ENCODE results near the gene ZDHHC16. TPM values are rescaled to one million over a fixed set of nuclear protein-coding genes. Genes with fewer than 3 reads are reported as not detected.
A peak's percentile ranks its signal among the peaks of the same experiment; 100 is the strongest.
"Not testable (repeated sequence)": the region's sequence is repeated elsewhere in the genome, so short reads cannot be mapped to it uniquely, and the experiment has no call there.

Gene ZDHHC16
- total RNA-seq (2012; rRNA removed): 44.6 and 55.9 TPM in 2 replicates

- peaks cover 22% of the 10 kb centered on the region for H3K4me1 ChIP-seq (ENCODE audit: control insufficient read depth, insufficient read depth, low read length)
- H3K9ac ChIP-seq (ENCODE audit: low read depth, low read length): peak within 1 kb of the TSS; percentile 84
- H3K9me3 ChIP-seq (replicated peaks; ENCODE audit: low read length): no peaks in the 10 kb centered on the region
- peak within 1 kb of the TSS; percentile 88 for H3K4me2 ChIP-seq (ENCODE audit: low read length)
- H3K27me3 ChIP-seq (ENCODE audit: control insufficient read depth, insufficient read depth, low read length): no peaks in the 10 kb centered on the region
- H3K4me3 ChIP-seq (ENCODE audit: low read length): peak within 1 kb of the TSS; percentile 97
- peaks cover 11% of the 10 kb centered on the region for H3K36me3 ChIP-seq (ENCODE audit: insufficient read depth, low read length)
Observed at GRCh38 chr10:97445722-97446639, at the start of gene ZDHHC16, which contains the start of gene EXOSC1. Gene ZDHHC16 (plus strand): TSS chr10:97446175. CDS start chr10:97451676, 5,501 bp downstream. Gene EXOSC1 (minus strand): TSS chr10:97446006. CDS start chr10:97445985, 21 bp downstream.

GRCh38 chr10:97399843-97400545, 46.0 kb upstream of the ZDHHC16 start:
- H3K4me2 ChIP-seq (ENCODE audit: low read length): peak overlapping the region; percentile 95
- no peaks in the 10 kb centered on the region for H3K9me3 ChIP-seq (replicated peaks; ENCODE audit: low read length)
- peaks cover 3% of the 10 kb centered on the region for H3K4me1 ChIP-seq (ENCODE audit: control insufficient read depth, insufficient read depth, low read length)
- no peaks in the 10 kb centered on the region for H3K27me3 ChIP-seq (ENCODE audit: control insufficient read depth, insufficient read depth, low read length)
- H3K36me3 ChIP-seq (ENCODE audit: insufficient read depth, low read length): peaks cover 16% of the 10 kb centered on the region
- peak overlapping the region; percentile 93 for H3K9ac ChIP-seq (ENCODE audit: low read depth, low read length)
- peak overlapping the region; percentile 94 for H3K4me3 ChIP-seq (ENCODE audit: low read length)

- Histone ChIP-seq H3K9ac (ENCODE audit: low read depth, low read length) (peak within 1 kb of the TSS; percentile 93), H3K4me1 (ENCODE audit: control insufficient read depth, insufficient read depth, low read length) (peaks cover 3% of the 10 kb centered on the region), H3K27me3 (ENCODE audit: control insufficient read depth, insufficient read depth, low read length) (no peaks in the 10 kb centered on the region), H3K4me3 (ENCODE audit: low read length) (peak within 1 kb of the TSS; percentile 94), H3K36me3 (ENCODE audit: insufficient read depth, low read length) (peaks cover 14% of the 10 kb centered on the region), H3K9me3 (replicated peaks; ENCODE audit: low read length) (no peaks in the 10 kb centered on the region), H3K4me2 (ENCODE audit: low read length) (peak within 1 kb of the TSS; percentile 95)
Observed at GRCh38 chr10:97400665-97401454, 45.1 kb upstream of the ZDHHC16 start, which contains the start of gene RRP12. Gene RRP12 (minus strand): TSS chr10:97401340. CDS start chr10:97401231, 109 bp downstream.

- Histone ChIP-seq H3K27me3 (ENCODE audit: control insufficient read depth, insufficient read depth, low read length) (no peaks in the 10 kb centered on the region), H3K9ac (ENCODE audit: low read depth, low read length) (peak overlapping the region; percentile 51), H3K4me1 (ENCODE audit: control insufficient read depth, insufficient read depth, low read length) (peaks cover 3% of the 10 kb centered on the region), H3K4me3 (ENCODE audit: low read length) (peak overlapping the region; percentile 94), H3K4me2 (ENCODE audit: low read length) (peak overlapping the region; percentile 95), H3K9me3 (replicated peaks; ENCODE audit: low read length) (no peaks in the 10 kb centered on the region), H3K36me3 (ENCODE audit: insufficient read depth, low read length) (peaks cover 8% of the 10 kb centered on the region)
Observed at GRCh38 chr10:97401455-97401919, 44.5 kb upstream of the ZDHHC16 start.

GRCh38 chr10:97404044-97404443, 41.9 kb upstream of the ZDHHC16 start:
- no peak overlapping the region for H3K9ac ChIP-seq (ENCODE audit: low read depth, low read length)
- H3K36me3 ChIP-seq (ENCODE audit: insufficient read depth, low read length): no peaks in the 10 kb centered on the region
- no peak overlapping the region for H3K4me3 ChIP-seq (ENCODE audit: low read length)
- H3K27me3 ChIP-seq (ENCODE audit: control insufficient read depth, insufficient read depth, low read length): no peaks in the 10 kb centered on the region
- peaks cover 3% of the 10 kb centered on the region for H3K4me1 ChIP-seq (ENCODE audit: control insufficient read depth, insufficient read depth, low read length)
- no peaks in the 10 kb centered on the region for H3K9me3 ChIP-seq (replicated peaks; ENCODE audit: low read length)
- H3K4me2 ChIP-seq (ENCODE audit: low read length): no peak overlapping the region

- Histone ChIP-seq H3K4me3 (ENCODE audit: low read length) (no peak overlapping the region), H3K9me3 (replicated peaks; ENCODE audit: low read length) (no peaks in the 10 kb centered on the region), H3K9ac (ENCODE audit: low read depth, low read length) (no peak overlapping the region), H3K4me1 (ENCODE audit: control insufficient read depth, insufficient read depth, low read length) (no peaks in the 10 kb centered on the region), H3K4me2 (ENCODE audit: low read length) (no peak overlapping the region), H3K36me3 (ENCODE audit: insufficient read depth, low read length) (no peaks in the 10 kb centered on the region), H3K27me3 (ENCODE audit: control insufficient read depth, insufficient read depth, low read length) (no peaks in the 10 kb centered on the region)
Observed at GRCh38 chr10:97406064-97406463, 39.9 kb upstream of the ZDHHC16 start.

GRCh38 chr10:97406483-97406882, 39.5 kb upstream of the ZDHHC16 start:
- not testable (repeated sequence) for H3K4me1 ChIP-seq (ENCODE audit: control insufficient read depth, insufficient read depth, low read length); H3K27me3 ChIP-seq (ENCODE audit: control insufficient read depth, insufficient read depth, low read length); H3K36me3 ChIP-seq (ENCODE audit: insufficient read depth, low read length); H3K9me3 ChIP-seq (replicated peaks; ENCODE audit: low read length); H3K4me2 ChIP-seq (ENCODE audit: low read length); H3K9ac ChIP-seq (ENCODE audit: low read depth, low read length); H3K4me3 ChIP-seq (ENCODE audit: low read length)

DNA sequence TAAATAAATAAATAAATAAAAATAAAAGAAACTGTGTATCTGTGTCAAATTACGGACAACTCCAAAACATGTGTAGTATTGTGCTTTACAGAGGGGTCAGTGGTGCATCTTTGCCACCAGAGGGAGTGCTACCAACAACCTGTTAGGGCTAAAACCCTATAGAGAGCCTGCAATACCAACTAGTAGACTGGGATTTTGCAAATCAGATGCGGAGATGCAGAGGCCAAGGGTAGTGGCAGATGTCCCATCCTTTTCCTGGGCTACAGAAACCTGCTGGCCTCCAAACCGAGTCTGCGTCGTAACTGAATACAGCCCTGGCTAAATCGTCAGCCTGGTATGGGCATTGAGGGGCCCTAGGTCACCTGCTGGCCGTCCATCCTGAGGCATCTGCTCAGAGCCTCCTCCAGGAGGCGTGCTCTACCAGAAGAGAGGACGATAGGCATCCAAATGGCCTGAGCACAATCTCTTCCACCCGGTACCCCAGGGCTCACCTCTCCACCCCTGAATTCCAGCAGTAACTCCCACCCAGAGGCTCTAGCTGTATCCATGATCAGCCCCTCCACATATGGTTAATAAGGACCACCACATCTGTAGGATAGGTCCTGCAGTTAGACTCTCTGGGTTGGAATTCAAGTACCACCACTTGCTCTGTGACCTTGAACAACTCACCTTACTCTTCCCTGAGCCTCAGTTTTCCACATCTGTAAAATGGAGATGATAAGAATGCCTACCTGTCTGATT, 38.6 kb upstream of the ZDHHC16 start:
- H3K4me3 ChIP-seq (ENCODE audit: low read length): peak overlapping the region; percentile 38
- no peaks in the 10 kb centered on the region for H3K27me3 ChIP-seq (ENCODE audit: control insufficient read depth, insufficient read depth, low read length)
- H3K9ac ChIP-seq (ENCODE audit: low read depth, low read length): no peak overlapping the region
- no peaks in the 10 kb centered on the region for H3K9me3 ChIP-seq (replicated peaks; ENCODE audit: low read length)
- no peaks in the 10 kb centered on the region for H3K4me1 ChIP-seq (ENCODE audit: control insufficient read depth, insufficient read depth, low read length)
- H3K36me3 ChIP-seq (ENCODE audit: insufficient read depth, low read length): no peaks in the 10 kb centered on the region
- peak overlapping the region; percentile 81 for H3K4me2 ChIP-seq (ENCODE audit: low read length)

DNA sequence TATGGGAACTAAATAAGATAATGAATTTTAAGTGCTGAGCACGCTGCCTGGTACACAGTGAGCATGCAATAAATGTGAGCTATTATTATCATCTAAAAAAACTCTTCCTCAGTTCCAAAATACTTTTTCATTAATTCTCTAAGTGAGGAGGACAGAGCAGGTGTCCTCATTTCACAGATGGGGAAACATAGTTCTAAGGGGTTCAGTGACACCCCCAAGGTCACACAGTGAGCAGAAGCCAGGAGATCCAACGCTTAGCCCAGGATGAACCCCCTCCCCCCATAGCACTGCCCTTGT, 38.1 kb upstream of the ZDHHC16 start:
- H3K4me3 ChIP-seq (ENCODE audit: low read length): no peak overlapping the region
- no peak overlapping the region for H3K4me2 ChIP-seq (ENCODE audit: low read length)
- H3K36me3 ChIP-seq (ENCODE audit: insufficient read depth, low read length): no peaks in the 10 kb centered on the region
- H3K27me3 ChIP-seq (ENCODE audit: control insufficient read depth, insufficient read depth, low read length): no peaks in the 10 kb centered on the region
- no peaks in the 10 kb centered on the region for H3K9me3 ChIP-seq (replicated peaks; ENCODE audit: low read length)
- no peaks in the 10 kb centered on the region for H3K4me1 ChIP-seq (ENCODE audit: control insufficient read depth, insufficient read depth, low read length)
- no peak overlapping the region for H3K9ac ChIP-seq (ENCODE audit: low read depth, low read length)

GRCh38 chr10:97408496-97408992, 37.4 kb upstream of the ZDHHC16 start:
- H3K4me3 ChIP-seq (ENCODE audit: low read length): no peak overlapping the region
- H3K4me1 ChIP-seq (ENCODE audit: control insufficient read depth, insufficient read depth, low read length): no peaks in the 10 kb centered on the region
- H3K9ac ChIP-seq (ENCODE audit: low read depth, low read length): no peak overlapping the region

More at GRCh38 chr10:97408496-97408992, 37.4 kb upstream of the ZDHHC16 start:
- Histone ChIP-seq H3K27me3 (ENCODE audit: control insufficient read depth, insufficient read depth, low read length) (no peaks in the 10 kb centered on the region), H3K4me2 (ENCODE audit: low read length) (no peak overlapping the region), H3K9me3 (replicated peaks; ENCODE audit: low read length) (no peaks in the 10 kb centered on the region), H3K36me3 (ENCODE audit: insufficient read depth, low read length) (no peaks in the 10 kb centered on the region)

Measured in skeletal muscle satellite cell (primary cell).